B cell (primary cell): ENCODE data around the gene SMPD3. TPM values are rescaled to one million over a fixed set of nuclear protein-coding genes. Genes with fewer than 3 reads are reported as not detected.

Source experiments
- ATAC-seq: fragments of 200-7000 bp; cut with Tn5 transposase; one replicate; pipeline ENCODE4 v1.10.0; 2021; ENCODE audit warnings: low read depth, mild to moderate bottlenecking, moderate number of reproducible peaks, moderate library complexity
- CTCF ChIA-PET: fragments of 350-600 bp; sonication (Branson Sonifier 250); formaldehyde crosslinking; loops from one replicate; lab custom pipeline; 2021; ENCODE audit warnings: antibody characterized with exemption, inconsistent platforms; lab: Charles Lee
- POLR2A ChIA-PET: fragments of 350-600 bp; sonication (Branson Sonifier 250); formaldehyde crosslinking; loops from one replicate; lab custom pipeline; 2021; ENCODE audit warnings: antibody characterized with exemption; lab: Charles Lee
- DNase-seq: peaks from one replicate; pipeline ENCODE4 v3.0.0; 2013
- H2AFZ ChIP-seq: 2 replicates; pipeline ENCODE4 v1.6.1; 2012; ENCODE audit warnings: mild to moderate bottlenecking, low read depth, low read length; ENCODE audit not compliant: insufficient read depth, poor library complexity, severe bottlenecking
- H3K27ac ChIP-seq, 2 donors: 1 replicate in 1 of 2; 2 replicates in 1 of 2; pipeline ENCODE4 v1.5.1; 2012 to 2013; ENCODE audit warnings: low read length in 2 of 2, mild to moderate bottlenecking in 2 of 2, moderate library complexity in 1 of 2
- H3K27me3 ChIP-seq, 4 experiments: fragments of 200-600 bp in 1 of 4; sonication (generic) in 1 of 4; replicated peaks in 1 of 4; 1 replicate in 2 of 4; 2 replicates in 2 of 4; pipeline versions ENCODE4 v1.6.1 to v1.7.0; 2013 to 2016; ENCODE audit warnings: low read length in 3 of 4, mild to moderate bottlenecking in 2 of 4, mixed read lengths in 1 of 4, moderate library complexity in 1 of 4; ENCODE audit not compliant: insufficient read depth in 4 of 4, control insufficient read depth in 3 of 4; ENCODE audit errors: control extremely low read depth in 1 of 4
- H3K36me3 ChIP-seq, 2 experiments: replicated peaks in 1 of 2; 1 replicate in 1 of 2; 2 replicates in 1 of 2; pipeline versions ENCODE4 v1.6.1 to v1.7.1; 2013; ENCODE audit warnings: low read length in 1 of 2; ENCODE audit not compliant: insufficient read depth in 2 of 2, control insufficient read depth in 1 of 2; ENCODE audit errors: control extremely low read depth in 1 of 2, extremely low read depth in 1 of 2
- H3K4me1 ChIP-seq, 2 donors: fragments of 200-600 bp in 1 of 2; sonication (generic) in 1 of 2; 1 replicate in 1 of 2; 2 replicates in 1 of 2; pipeline versions ENCODE4 v1.5.1 to v1.6.1; 2013 to 2017; ENCODE audit warnings: low read length in 2 of 2; ENCODE audit not compliant: control insufficient read depth in 2 of 2, insufficient read depth in 2 of 2
- H3K4me2 ChIP-seq: replicated peaks from 2 replicates; pipeline ENCODE3; 2012; ENCODE audit warnings: mild to moderate bottlenecking, low read depth, low read length; ENCODE audit not compliant: poor library complexity, severe bottlenecking
- H3K4me3 ChIP-seq, 5 experiments: fragments of 200-600 bp in 1 of 5; sonication (generic) in 1 of 5; 1 replicate in 3 of 5; 2 replicates in 2 of 5; pipeline versions ENCODE4 v1.5.1 to v1.7.0; 2011 to 2016; ENCODE audit warnings: low read length in 4 of 5, mild to moderate bottlenecking in 4 of 5, low read depth in 2 of 5, control low read depth in 1 of 5, moderate library complexity in 1 of 5; ENCODE audit not compliant: insufficient read depth in 1 of 5; ENCODE audit errors: control extremely low read depth in 1 of 5, extremely low read depth in 1 of 5
- H3K79me2 ChIP-seq: fragments of 200-600 bp; sonication (generic); one replicate; pipeline ENCODE4 v1.6.0; 2016; ENCODE audit warnings: low read length; ENCODE audit not compliant: control insufficient read depth, insufficient read depth
- H3K9ac ChIP-seq: fragments of 200-600 bp; sonication (generic); 2 replicates; pipeline ENCODE4 v1.6.1; 2017; ENCODE audit warnings: mild to moderate bottlenecking, low read length, moderate library complexity
- H3K9me3 ChIP-seq, 3 donors: one replicate each; pipeline versions ENCODE4 v1.6.1 to v1.7.1; 2013; ENCODE audit warnings: low read length in 2 of 3; ENCODE audit not compliant: control insufficient read depth in 2 of 3, insufficient read depth in 1 of 3; ENCODE audit errors: control extremely low read depth in 1 of 3
- H4K20me1 ChIP-seq: 2 replicates; pipeline ENCODE4 v1.6.0; 2012; ENCODE audit warnings: mild to moderate bottlenecking, low read length; ENCODE audit not compliant: insufficient read depth, control insufficient read depth, poor library complexity, severe bottlenecking
- H3K27ac Mint-ChIP-seq: one replicate; pipeline ENCODE4 v1.8.0; 2021; ENCODE audit warnings: mixed read lengths
- H3K27me3 Mint-ChIP-seq: one replicate; pipeline ENCODE4 v1.8.0; 2021; ENCODE audit warnings: mixed read lengths
- H3K4me1 Mint-ChIP-seq: one replicate; pipeline ENCODE4 v1.8.0; 2021; ENCODE audit warnings: mixed read lengths
- H3K4me3 Mint-ChIP-seq: one replicate; pipeline ENCODE4 v1.8.0; 2021; ENCODE audit warnings: mixed read lengths
- H3K9me3 Mint-ChIP-seq: one replicate; pipeline ENCODE4 v1.8.0; 2022; ENCODE audit warnings: mixed read lengths; ENCODE audit not compliant: insufficient read depth
- EZH2 ChIP-seq: IDR thresholded peaks from 2 replicates; pipeline ENCODE4 v1.6.1; 2012; ENCODE audit warnings: borderline replicate concordance, low read depth, mild to moderate bottlenecking, moderate library complexity, low read length; ENCODE audit not compliant: insufficient read depth, poor library complexity, severe bottlenecking
- WGBS: methylation state at CpG from one replicate; pipeline ENCODE4 v1.1.5; 2013; ENCODE audit warnings: missing lambda C conversion rate; ENCODE audit not compliant: insufficient coverage; 5-methylcytosine and 5-hydroxymethylcytosine counted together
- intact Hi-C: fragments of 100-400 bp; cut with micrococcal nuclease; formaldehyde crosslinking; loops from one replicate; pipeline ENCODE4 v1.10.0; 2022
- polyA plus RNA-seq: library from polyadenylated mRNA; depleted of rRNA; stranded (reverse); fragments of >200 nt; gene quantifications from 2 replicates; pipeline ENCODE4 v1.2.3, GENCODE V29; 2012
- total RNA-seq, 2 donors: library from RNA; stranded (reverse); fragments of 120-200 nt in 1 of 2; gene quantifications; 1 replicate in 1 of 2; 2 replicates in 1 of 2; pipeline versions ENCODE4 v1.2.3 to v1.2.4, GENCODE V29; 2013 to 2022
- TF ChIP-seq, protein P1 (sequence below): fragments of 200-600 bp; IDR thresholded peaks from one replicate; pipeline ENCODE4 v1.8.0; 2022; ENCODE audit warnings: antibody characterized with exemption, mild to moderate bottlenecking

Gene SMPD3
- total and polyA plus RNA-seq, 2 donors (not counting 1 experiment from before 2014, with no cell fraction given) = 1.2 to 2.8 TPM

DNA sequence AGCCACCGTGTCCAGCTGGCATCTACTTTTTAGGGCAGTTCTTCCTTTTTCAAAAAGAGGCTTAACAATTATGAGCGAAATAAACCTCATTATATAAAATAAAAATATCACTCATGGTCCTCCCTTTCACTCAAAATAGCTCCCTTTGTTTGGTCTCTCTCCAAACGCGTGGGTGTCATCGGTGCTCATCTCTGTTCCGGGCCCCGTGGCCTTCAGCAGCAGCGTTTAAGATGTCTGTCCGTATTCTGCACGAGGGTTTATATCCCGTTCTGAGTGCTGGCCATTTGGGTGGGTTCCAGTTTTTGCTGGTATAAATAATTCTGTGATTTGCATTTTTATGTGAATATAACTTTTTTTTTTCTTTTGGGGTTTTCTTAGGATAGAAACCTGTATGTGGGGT, 104.1 kb downstream of the SMPD3 start:
- no peak for DNase-seq
- Histone ChIP-seq H2AFZ (no peak overlapping the region), H3K4me1 (no peaks in the 10 kb centered on the region), H3K9ac (no peak overlapping the region), H4K20me1 (no peaks in the 10 kb centered on the region), H3K9me3 (no peaks in the 10 kb centered on the region), H3K27me3 (no peaks in the 10 kb centered on the region), H3K36me3 (peaks cover 22 to 74% of the 10 kb centered on the region in 2 experiments), H3K4me2 (no peak overlapping the region), H3K79me2 (no peaks in the 10 kb centered on the region), H3K27ac (no peak overlapping the region), H3K4me3 (no peak overlapping the region)
- no peak for ATAC-seq
- intact Hi-C loops = no loop called here
- ChIA-PET CTCF (interaction anchor here (1.5 kb wide), 1 partner anchor 80 kb away, joined by 6 read pairs; the partner anchor contains the start of gene SLC7A6), POLR2A (no interaction called here)
- H3K9me3 Mint-ChIP-seq = no peaks in the 10 kb centered on the region
- no peaks in the 10 kb centered on the region for H3K4me1 Mint-ChIP-seq
- no peak overlapping the region for H3K4me3 Mint-ChIP-seq
- TF ChIP-seq EZH2 = no peak
- TF ChIP-seq, protein P1, sequence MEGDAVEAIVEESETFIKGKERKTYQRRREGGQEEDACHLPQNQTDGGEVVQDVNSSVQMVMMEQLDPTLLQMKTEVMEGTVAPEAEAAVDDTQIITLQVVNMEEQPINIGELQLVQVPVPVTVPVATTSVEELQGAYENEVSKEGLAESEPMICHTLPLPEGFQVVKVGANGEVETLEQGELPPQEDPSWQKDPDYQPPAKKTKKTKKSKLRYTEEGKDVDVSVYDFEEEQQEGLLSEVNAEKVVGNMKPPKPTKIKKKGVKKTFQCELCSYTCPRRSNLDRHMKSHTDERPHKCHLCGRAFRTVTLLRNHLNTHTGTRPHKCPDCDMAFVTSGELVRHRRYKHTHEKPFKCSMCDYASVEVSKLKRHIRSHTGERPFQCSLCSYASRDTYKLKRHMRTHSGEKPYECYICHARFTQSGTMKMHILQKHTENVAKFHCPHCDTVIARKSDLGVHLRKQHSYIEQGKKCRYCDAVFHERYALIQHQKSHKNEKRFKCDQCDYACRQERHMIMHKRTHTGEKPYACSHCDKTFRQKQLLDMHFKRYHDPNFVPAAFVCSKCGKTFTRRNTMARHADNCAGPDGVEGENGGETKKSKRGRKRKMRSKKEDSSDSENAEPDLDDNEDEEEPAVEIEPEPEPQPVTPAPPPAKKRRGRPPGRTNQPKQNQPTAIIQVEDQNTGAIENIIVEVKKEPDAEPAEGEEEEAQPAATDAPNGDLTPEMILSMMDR = no peak
- H3K27me3 Mint-ChIP-seq = no peaks in the 10 kb centered on the region
- 93% methylated on average over 6 of the region's 11 CpGs for WGBS
- no peak overlapping the region for H3K27ac Mint-ChIP-seq

GRCh38 chr16:68343137-68343536, 105.2 kb downstream of the SMPD3 start:
- ATAC-seq (no peak), DNase-seq (no peak)
- H4K20me1 ChIP-seq = no peaks in the 10 kb centered on the region
- Mint-ChIP-seq H3K27ac (no peak overlapping the region), H3K27me3 (no peaks in the 10 kb centered on the region), H3K4me3 (no peak overlapping the region), H3K9me3 (no peaks in the 10 kb centered on the region), H3K4me1 (no peaks in the 10 kb centered on the region)
- H3K4me1 ChIP-seq = no peaks in the 10 kb centered on the region
- H3K9ac ChIP-seq = no peak overlapping the region
- WGBS = 100% methylated on average over 4 of the region's 7 CpGs
- ChIA-PET CTCF (interaction anchor here (1.5 kb wide), 1 partner anchor 79 kb away, joined by 6 read pairs; the partner anchor contains the start of gene SLC7A6), POLR2A (no interaction called here)
- H3K4me3 ChIP-seq = no peak overlapping the region
- TF ChIP-seq EZH2 = no peak
- TF ChIP-seq, protein P1 = no peak
- no peaks in the 10 kb centered on the region for H3K9me3 ChIP-seq
- no peak overlapping the region for H3K27ac ChIP-seq
- H3K27me3 ChIP-seq = no peaks in the 10 kb centered on the region
- H3K79me2 ChIP-seq = no peaks in the 10 kb centered on the region
- no peak overlapping the region for H2AFZ ChIP-seq
- peaks cover 17 to 75% of the 10 kb centered on the region in 2 experiments for H3K36me3 ChIP-seq
- no peak overlapping the region for H3K4me2 ChIP-seq
- intact Hi-C loops = no loop called here
